ENCODE measurements around the gene NUP210L. TPM values are rescaled to one million over a fixed set of nuclear protein-coding genes. Genes with fewer than 3 reads are reported as not detected.

Gene NUP210L
- total and polyA plus RNA-seq, 2 of the 13 experiments (the other 11 are each of a cell fraction or from before 2014, with no cell fraction given), result not detected

- TF ChIP-seq REST (IDR thresholded peaks at IDR 0.05; ENCODE audit: borderline replicate concordance in 1 of 2, low read depth in 1 of 2, low read length in 2 of 2), result no peak
- TF ChIP-seq SYNCRIP (IDR thresholded peaks at IDR 0.05; ENCODE audit: insufficient read depth, low read depth, low read length), result no peak
- peak; percentile 80; the same call in 1 of the 2 replicates for TF ChIP-seq ARHGAP35 (CRISPR knock-in tag; IDR thresholded peaks at IDR 0.05; ENCODE audit: borderline replicate concordance)
- peak; percentile 83; the same call in 1 of the 2 replicates for TF ChIP-seq ZNF619 (CRISPR knock-in tag; IDR thresholded peaks at IDR 0.05)
- TF ChIP-seq NONO (IDR thresholded peaks at IDR 0.05), result no peak
- peak; percentile 97 for TF ChIP-seq NONO (CRISPR knock-in tag; conservative IDR thresholded peaks at IDR 0.05)
- no peak; the same call in 1 of the 2 replicates for TF ChIP-seq HOMEZ (CRISPR knock-in tag; IDR thresholded peaks at IDR 0.05; ENCODE audit: low read depth)
- TF ChIP-seq TRIM22 (IDR thresholded peaks at IDR 0.05), result no peak
- TF ChIP-seq PITX1 (CRISPR knock-in tag; IDR thresholded peaks at IDR 0.05), result 0 out of 2 replicates have a peak, but pooled peaks have one; percentile 38
- TF ChIP-seq ZFP1 (CRISPR knock-in tag; IDR thresholded peaks at IDR 0.05), result peak; percentile 75; the same call in 1 of the 2 replicates
- TF ChIP-seq SUZ12 (IDR thresholded peaks at IDR 0.05; ENCODE audit: low read depth, low read length), result no peak
- no peak for TF ChIP-seq IRF1 (CRISPR knock-in tag; IDR thresholded peaks at IDR 0.05; ENCODE audit: low read depth)
- 0 out of 2 replicates have a peak, but pooled peaks have one; percentile 50 for TF ChIP-seq BATF2 (CRISPR knock-in tag; IDR thresholded peaks at IDR 0.05)
- TF ChIP-seq ZMAT5 (CRISPR knock-in tag; IDR thresholded peaks at IDR 0.05; ENCODE audit: borderline replicate concordance, low read depth), result no peak
- TF ChIP-seq ZNF773 (CRISPR knock-in tag; IDR thresholded peaks at IDR 0.05; ENCODE audit: borderline replicate concordance), result no peak
- peak; percentile 57; the same call in 1 of the 2 replicates for TF ChIP-seq NR2C2 (CRISPR knock-in tag; IDR thresholded peaks at IDR 0.05; ENCODE audit: borderline replicate concordance)
- TF ChIP-seq TOPORS (CRISPR knock-in tag; IDR thresholded peaks at IDR 0.05), result 0 out of 2 replicates have a peak, but pooled peaks have one; percentile 77
- no peak for TF ChIP-seq ZNF549 (CRISPR knock-in tag; IDR thresholded peaks at IDR 0.05)
Measured at GRCh38 chr1:154183046-154183915, 28.4 kb upstream of the NUP210L start (continued).

Measured in HepG2 (cell line).